ENCODE data around the gene LPIN1.
"Not testable (repeated sequence)": the region's sequence is repeated elsewhere in the genome, so short reads cannot be mapped to it uniquely, and the experiment has no call there.

The LPIN1 gene

GRCh38 chr2:11750917-11751316 is 4.5 kb downstream of the LPIN1 start:
- DNase-seq (ENCODE audit: low spot score in 2 of 2) (no peak), ATAC-seq (replicated peaks; ENCODE audit: extremely low read depth, poor library complexity, severe bottlenecking) (peak; percentile 14)
- Mint-ChIP-seq H3K9me3 (no peaks in the 10 kb centered on the region), H3K27ac (ENCODE audit: low read depth) (peak overlapping the region; percentile 91), H3K36me3 (ENCODE audit: insufficient read depth) (peaks cover 16% of the 10 kb centered on the region), H3K4me3 (peak overlapping the region; percentile 82), H3K27me3 (no peaks in the 10 kb centered on the region), H3K4me1 (peaks cover 75% of the 10 kb centered on the region)

- Mint-ChIP-seq H3K27me3 (no peaks in the 10 kb centered on the region), H3K27ac (ENCODE audit: low read depth) (peak overlapping the region; percentile 93), H3K36me3 (ENCODE audit: insufficient read depth) (peaks cover 16% of the 10 kb centered on the region), H3K4me1 (peaks cover 74% of the 10 kb centered on the region), H3K9me3 (no peaks in the 10 kb centered on the region), H3K4me3 (peak overlapping the region; percentile 78)
- no peak for ATAC-seq (replicated peaks; ENCODE audit: extremely low read depth, poor library complexity, severe bottlenecking)
- DNase-seq (ENCODE audit: low spot score in 2 of 2), result no peak
These were observed 6.5 kb downstream of the LPIN1 start for GRCh38 chr2:11752906-11753305.

GRCh38 chr2:11753452-11753885 is 7.0 kb downstream of the LPIN1 start:
- peak; percentile 68 for ATAC-seq (replicated peaks; ENCODE audit: extremely low read depth, poor library complexity, severe bottlenecking)
- peak overlapping the region; percentile 78 for H3K4me3 Mint-ChIP-seq
- no peaks in the 10 kb centered on the region for H3K9me3 Mint-ChIP-seq
- no peaks in the 10 kb centered on the region for H3K27me3 Mint-ChIP-seq
- DNase-seq (ENCODE audit: low spot score in 2 of 2), result peak in 1 of 2 donors; percentile 54
- H3K36me3 Mint-ChIP-seq (ENCODE audit: insufficient read depth), result peaks cover 14% of the 10 kb centered on the region
- H3K27ac Mint-ChIP-seq (ENCODE audit: low read depth), result peak overlapping the region; percentile 93
- H3K4me1 Mint-ChIP-seq, result peaks cover 74% of the 10 kb centered on the region

GRCh38 chr2:11753886-11754699 is 7.7 kb downstream of the LPIN1 start:
- peak; percentile 48 for ATAC-seq (replicated peaks; ENCODE audit: extremely low read depth, poor library complexity, severe bottlenecking)
- H3K27ac Mint-ChIP-seq (ENCODE audit: low read depth), result peak overlapping the region; percentile 93
- H3K9me3 Mint-ChIP-seq, result no peaks in the 10 kb centered on the region
- peaks cover 16% of the 10 kb centered on the region for H3K36me3 Mint-ChIP-seq (ENCODE audit: insufficient read depth)
- peak in 1 of 2 donors; percentile 37 for DNase-seq (ENCODE audit: low spot score in 2 of 2)
- H3K27me3 Mint-ChIP-seq, result no peaks in the 10 kb centered on the region
- peaks cover 74% of the 10 kb centered on the region for H3K4me1 Mint-ChIP-seq
- H3K4me3 Mint-ChIP-seq, result peak overlapping the region; percentile 78

- peaks cover 16% of the 10 kb centered on the region for H3K36me3 Mint-ChIP-seq (ENCODE audit: insufficient read depth)
- DNase-seq (ENCODE audit: low spot score in 2 of 2) (no peak), ATAC-seq (replicated peaks; ENCODE audit: extremely low read depth, poor library complexity, severe bottlenecking) (no peak)
- H3K9me3 Mint-ChIP-seq, result no peaks in the 10 kb centered on the region
- peaks cover 71% of the 10 kb centered on the region for H3K4me1 Mint-ChIP-seq
- H3K4me3 Mint-ChIP-seq, result peak overlapping the region; percentile 78
- no peaks in the 10 kb centered on the region for H3K27me3 Mint-ChIP-seq
- peak overlapping the region; percentile 93 for H3K27ac Mint-ChIP-seq (ENCODE audit: low read depth)
These were observed 8.2 kb downstream of the LPIN1 start for GRCh38 chr2:11754700-11755015.

GRCh38 chr2:11757101-11757500 is 10.7 kb downstream of the LPIN1 start:
- DNase-seq (ENCODE audit: low spot score in 2 of 2) (no peak), ATAC-seq (replicated peaks; ENCODE audit: extremely low read depth, poor library complexity, severe bottlenecking) (no peak)
- Mint-ChIP-seq H3K27ac (ENCODE audit: low read depth) (peak overlapping the region; percentile 77), H3K4me3 (no peak overlapping the region), H3K27me3 (no peaks in the 10 kb centered on the region), H3K36me3 (ENCODE audit: insufficient read depth) (peaks cover 8% of the 10 kb centered on the region), H3K9me3 (no peaks in the 10 kb centered on the region), H3K4me1 (peaks cover 70% of the 10 kb centered on the region)

- Mint-ChIP-seq H3K9me3 (no peaks in the 10 kb centered on the region), H3K36me3 (ENCODE audit: insufficient read depth) (peaks cover 8% of the 10 kb centered on the region), H3K4me3 (no peak overlapping the region), H3K27ac (ENCODE audit: low read depth) (peak overlapping the region; percentile 77), H3K27me3 (no peaks in the 10 kb centered on the region), H3K4me1 (peaks cover 75% of the 10 kb centered on the region)
- DNase-seq (ENCODE audit: low spot score in 2 of 2), result no peak
- no peak for ATAC-seq (replicated peaks; ENCODE audit: extremely low read depth, poor library complexity, severe bottlenecking)
These were observed 11.8 kb downstream of the LPIN1 start for GRCh38 chr2:11758187-11758586.

GRCh38 chr2:11758647-11759046 is 12.2 kb downstream of the LPIN1 start:
- Mint-ChIP-seq H3K4me3 (no peak overlapping the region), H3K36me3 (ENCODE audit: insufficient read depth) (peaks cover 8% of the 10 kb centered on the region), H3K9me3 (no peaks in the 10 kb centered on the region), H3K27ac (ENCODE audit: low read depth) (peak overlapping the region; percentile 77), H3K4me1 (peaks cover 74% of the 10 kb centered on the region), H3K27me3 (no peaks in the 10 kb centered on the region)
- ATAC-seq (replicated peaks; ENCODE audit: extremely low read depth, poor library complexity, severe bottlenecking) (no peak), DNase-seq (ENCODE audit: low spot score in 2 of 2) (no peak)

- H3K4me3 Mint-ChIP-seq; ATAC-seq (replicated peaks; ENCODE audit: extremely low read depth, poor library complexity, severe bottlenecking): not testable (repeated sequence)
- peak overlapping the region; percentile 77 for H3K27ac Mint-ChIP-seq (ENCODE audit: low read depth)
These were observed 12.9 kb downstream of the LPIN1 start for GRCh38 chr2:11759182-11759975.

GRCh38 chr2:11761259-11761658 is 14.8 kb downstream of the LPIN1 start:
- H3K27ac Mint-ChIP-seq (ENCODE audit: low read depth), result no peak overlapping the region
- H3K36me3 Mint-ChIP-seq (ENCODE audit: insufficient read depth), result peaks cover 15% of the 10 kb centered on the region
- H3K27me3 Mint-ChIP-seq, result no peaks in the 10 kb centered on the region
- H3K4me3 Mint-ChIP-seq, result no peak overlapping the region
- ATAC-seq (replicated peaks; ENCODE audit: extremely low read depth, poor library complexity, severe bottlenecking), result no peak
- peaks cover 75% of the 10 kb centered on the region for H3K4me1 Mint-ChIP-seq
- DNase-seq (ENCODE audit: low spot score in 2 of 2), result no peak
- H3K9me3 Mint-ChIP-seq, result no peaks in the 10 kb centered on the region

More at GRCh38 chr2:11759182-11759975, 12.9 kb downstream of the LPIN1 start:
- not testable (repeated sequence) for H3K9me3 Mint-ChIP-seq; H3K36me3 Mint-ChIP-seq (ENCODE audit: insufficient read depth); H3K27me3 Mint-ChIP-seq; DNase-seq (ENCODE audit: low spot score in 2 of 2)
- H3K4me1 Mint-ChIP-seq, result peaks cover 74% of the 10 kb centered on the region

- peak overlapping the region; percentile 76 for H3K27ac Mint-ChIP-seq (ENCODE audit: low read depth)
- no peak overlapping the region for H3K4me3 Mint-ChIP-seq
These were observed 15.6 kb downstream of the LPIN1 start for GRCh38 chr2:11762031-11762430.

GRCh38 chr2:11762799-11763461 is 16.5 kb downstream of the LPIN1 start:
- no peaks in the 10 kb centered on the region for H3K9me3 Mint-ChIP-seq
- DNase-seq (ENCODE audit: low spot score in 2 of 2), result no peak
- no peak overlapping the region for H3K4me3 Mint-ChIP-seq
- H3K36me3 Mint-ChIP-seq (ENCODE audit: insufficient read depth), result peaks cover 19% of the 10 kb centered on the region
- H3K27ac Mint-ChIP-seq (ENCODE audit: low read depth), result peak overlapping the region; percentile 19
- no peak for ATAC-seq (replicated peaks; ENCODE audit: extremely low read depth, poor library complexity, severe bottlenecking)
- peaks cover 66% of the 10 kb centered on the region for H3K4me1 Mint-ChIP-seq
- H3K27me3 Mint-ChIP-seq, result no peaks in the 10 kb centered on the region

More at GRCh38 chr2:11762031-11762430, 15.6 kb downstream of the LPIN1 start:
- peaks cover 17% of the 10 kb centered on the region for H3K36me3 Mint-ChIP-seq (ENCODE audit: insufficient read depth)
- ATAC-seq (replicated peaks; ENCODE audit: extremely low read depth, poor library complexity, severe bottlenecking) (no peak), DNase-seq (ENCODE audit: low spot score in 2 of 2) (no peak)
- H3K27me3 Mint-ChIP-seq, result no peaks in the 10 kb centered on the region
- no peaks in the 10 kb centered on the region for H3K9me3 Mint-ChIP-seq
- H3K4me1 Mint-ChIP-seq, result peaks cover 75% of the 10 kb centered on the region

All from central memory CD8-positive, alpha-beta T cell (primary cell).